GM21423 (cell line): ENCODE measurements around the gene CNST.
"Not testable (repeated sequence)": the region's sequence is repeated elsewhere in the genome, so short reads cannot be mapped to it uniquely, and the experiment has no call there.

Experiments
- ATAC-seq: cut with Tn5 transposase; IDR thresholded peaks from one replicate; pipeline ENCODE4 v1.9.1; 2021; ENCODE audit warnings: mild to moderate bottlenecking, moderate library complexity; ENCODE audit not compliant: unreplicated experiment

Gene CNST

GRCh38 chr1:246703581-246703980 is 137.3 kb downstream of the CNST start:
- ATAC-seq: no peak

GRCh38 chr1:246705368-246705767 is 139.1 kb downstream of the CNST start:
- ATAC-seq: no peak

GRCh38 chr1:246708166-246708565 is 141.9 kb downstream of the CNST start:
- ATAC-seq: no peak

- no peak for ATAC-seq
Measured at GRCh38 chr1:246709196-246709595, 142.9 kb downstream of the CNST start.

- no peak for ATAC-seq
Measured at GRCh38 chr1:246709835-246710234, 143.6 kb downstream of the CNST start.

- no peak for ATAC-seq
Measured at GRCh38 chr1:246711548-246712003, 145.3 kb downstream of the CNST start.

GRCh38 chr1:246712428-246712827 is 146.2 kb downstream of the CNST start:
- ATAC-seq: not testable (repeated sequence)
